Activated naive CD4-positive, alpha-beta T cell treated with anti-CD3 and anti-CD28 coated beads for 36 hours (primary cell): ENCODE data around the gene CCDC88C. TPM values are rescaled to one million over a fixed set of nuclear protein-coding genes. Genes with fewer than 3 reads are reported as not detected.

Experiments used
- CTCF ChIA-PET: fragments of 350-600 bp; sonication (Branson Sonifier 250); formaldehyde crosslinking; loops from one replicate; lab custom pipeline; 2021; ENCODE audit warnings: antibody characterized with exemption; lab: Charles Lee
- DNase-seq: peaks from one replicate; pipeline ENCODE4 v3.0.0-alpha.2; 2020
- H3K27ac Mint-ChIP-seq: one replicate; pipeline ENCODE4 v1.8.0; 2021; ENCODE audit warnings: mild to moderate bottlenecking, mixed read lengths
- H3K27me3 Mint-ChIP-seq: one replicate; pipeline ENCODE4 v1.8.0; 2021; ENCODE audit warnings: low read depth, mixed read lengths
- H3K36me3 Mint-ChIP-seq: one replicate; pipeline ENCODE4 v1.8.0; 2021; ENCODE audit warnings: low read depth, mixed read lengths
- H3K4me1 Mint-ChIP-seq: one replicate; pipeline ENCODE4 v1.8.0; 2021; ENCODE audit warnings: low read depth, mixed read lengths
- H3K4me3 Mint-ChIP-seq: one replicate; pipeline ENCODE4 v1.8.0; 2021; ENCODE audit warnings: mild to moderate bottlenecking, moderate library complexity, mixed read lengths
- H3K9me3 Mint-ChIP-seq: one replicate; pipeline ENCODE4 v1.8.0; 2021; ENCODE audit warnings: mixed read lengths
- intact Hi-C: fragments of 100-400 bp; cut with micrococcal nuclease; formaldehyde crosslinking; loops from one replicate; pipeline ENCODE4 v1.15.1; 2023
- total RNA-seq, 2 experiments: library from RNA; stranded (reverse); gene quantifications; one replicate each; pipeline ENCODE4 v1.2.3, GENCODE V29; 2021

The CCDC88C gene
- total RNA-seq, 2 experiments from 2014 or later, result 76.0 to 83.3 TPM

GRCh38 chr14:91283666-91284065, 134.0 kb downstream of the CCDC88C start:
- peaks cover 4% of the 10 kb centered on the region for H3K4me1 Mint-ChIP-seq
- no peak for DNase-seq
- peaks cover 48% of the 10 kb centered on the region for H3K36me3 Mint-ChIP-seq
- no peaks in the 10 kb centered on the region for H3K27me3 Mint-ChIP-seq
- H3K4me3 Mint-ChIP-seq, result no peak overlapping the region
- CTCF ChIA-PET, result interaction anchor here (0.5 to 11.7 kb wide), 3 partner anchors 14 to 381 kb away, joined by 3 to 203 read pairs (median 3); no protein-coding TSS in a partner anchor
- no peaks in the 10 kb centered on the region for H3K9me3 Mint-ChIP-seq
- peak overlapping the region; percentile 53 for H3K27ac Mint-ChIP-seq
- intact Hi-C loops, result no loop called here

GRCh38 chr14:91282954-91283645, 134.5 kb downstream of the CCDC88C start:
- intact Hi-C loops, result no loop called here
- Mint-ChIP-seq H3K36me3 (peaks cover 46% of the 10 kb centered on the region), H3K27ac (peak overlapping the region; percentile 46), H3K4me1 (peaks cover 4% of the 10 kb centered on the region), H3K9me3 (no peaks in the 10 kb centered on the region), H3K27me3 (no peaks in the 10 kb centered on the region), H3K4me3 (no peak overlapping the region)
- DNase-seq, result no peak
- CTCF ChIA-PET, result interaction anchor here (11.7 kb wide), 1 partner anchor 107 kb away, joined by 203 read pairs; no protein-coding TSS in a partner anchor

- H3K4me3 Mint-ChIP-seq, result no peak overlapping the region
- peaks cover 51% of the 10 kb centered on the region for H3K36me3 Mint-ChIP-seq
- no peaks in the 10 kb centered on the region for H3K9me3 Mint-ChIP-seq
- peaks cover 3% of the 10 kb centered on the region for H3K4me1 Mint-ChIP-seq
- no peaks in the 10 kb centered on the region for H3K27me3 Mint-ChIP-seq
- no peak for DNase-seq
- intact Hi-C loops, result no loop called here
- CTCF ChIA-PET, result interaction anchor here (0.6 to 1.8 kb wide), 5 partner anchors 16 to 389 kb away, joined by 3 to 12 read pairs (median 6); no protein-coding TSS in a partner anchor
- H3K27ac Mint-ChIP-seq, result no peak overlapping the region
These were observed 136.3 kb downstream of the CCDC88C start for GRCh38 chr14:91281346-91281745.

- intact Hi-C loops, result no loop called here
- H3K27me3 Mint-ChIP-seq, result no peaks in the 10 kb centered on the region
- no peak for DNase-seq
- CTCF ChIA-PET, result interaction anchor here (0.8 to 1.8 kb wide), 5 partner anchors 9 to 105 kb away, joined by 3 to 12 read pairs (median 3); partner anchors contain the start of gene GPR68
- H3K27ac Mint-ChIP-seq, result no peak overlapping the region
- H3K36me3 Mint-ChIP-seq, result peaks cover 42% of the 10 kb centered on the region
- H3K4me3 Mint-ChIP-seq, result no peak overlapping the region
- H3K4me1 Mint-ChIP-seq, result peaks cover 2% of the 10 kb centered on the region
- H3K9me3 Mint-ChIP-seq, result no peaks in the 10 kb centered on the region
These were observed 137.5 kb downstream of the CCDC88C start for GRCh38 chr14:91280129-91280528.

GRCh38 chr14:91279354-91279753, 138.3 kb downstream of the CCDC88C start:
- Mint-ChIP-seq H3K4me3 (no peak overlapping the region), H3K36me3 (peaks cover 40% of the 10 kb centered on the region), H3K4me1 (no peaks in the 10 kb centered on the region), H3K9me3 (no peaks in the 10 kb centered on the region), H3K27me3 (no peaks in the 10 kb centered on the region), H3K27ac (peak overlapping the region; percentile 13)
- no peak for DNase-seq
- CTCF ChIA-PET, result interaction anchor here (1.1 to 5.8 kb wide), 2 partner anchors 85 to 102 kb away, joined by 6 to 34 read pairs; no protein-coding TSS in a partner anchor
- intact Hi-C loops, result no loop called here

GRCh38 chr14:91278383-91278715, 139.3 kb downstream of the CCDC88C start:
- Mint-ChIP-seq H3K27ac (no peak overlapping the region), H3K4me3 (no peak overlapping the region), H3K36me3 (peaks cover 33% of the 10 kb centered on the region), H3K27me3 (no peaks in the 10 kb centered on the region), H3K4me1 (no peaks in the 10 kb centered on the region), H3K9me3 (no peaks in the 10 kb centered on the region)
- CTCF ChIA-PET, result interaction anchor here (0.6 to 5.8 kb wide), 4 partner anchors 8 to 105 kb away, joined by 4 to 34 read pairs (median 8); no protein-coding TSS in a partner anchor
- DNase-seq, result no peak
- intact Hi-C loops, result no loop called here

GRCh38 chr14:91277546-91278382, 139.9 kb downstream of the CCDC88C start:
- DNase-seq, result no peak
- CTCF ChIA-PET, result interaction anchor here (0.5 to 5.8 kb wide), 4 partner anchors 9 to 583 kb away, joined by 3 to 34 read pairs (median 8); no protein-coding TSS in a partner anchor
- peaks cover 28% of the 10 kb centered on the region for H3K36me3 Mint-ChIP-seq
- intact Hi-C loops, result no loop called here
- H3K27me3 Mint-ChIP-seq, result no peaks in the 10 kb centered on the region
- no peaks in the 10 kb centered on the region for H3K9me3 Mint-ChIP-seq
- no peak overlapping the region for H3K27ac Mint-ChIP-seq
- no peaks in the 10 kb centered on the region for H3K4me1 Mint-ChIP-seq
- no peak overlapping the region for H3K4me3 Mint-ChIP-seq

GRCh38 chr14:91274796-91275195, 142.8 kb downstream of the CCDC88C start:
- intact Hi-C loops, result no loop called here
- no peaks in the 10 kb centered on the region for H3K27me3 Mint-ChIP-seq

GRCh38 chr14:91273885-91274273, 143.7 kb downstream of the CCDC88C start:
- Mint-ChIP-seq H3K36me3 (peaks cover 22% of the 10 kb centered on the region), H3K27me3 (no peaks in the 10 kb centered on the region), H3K4me1 (no peaks in the 10 kb centered on the region), H3K27ac (no peak overlapping the region), H3K4me3 (no peak overlapping the region), H3K9me3 (no peaks in the 10 kb centered on the region)
- CTCF ChIA-PET, result interaction anchor here (5.8 kb wide), 1 partner anchor 96 kb away, joined by 34 read pairs; no protein-coding TSS in a partner anchor
- no peak for DNase-seq
- intact Hi-C loops, result no loop called here

More at GRCh38 chr14:91274796-91275195, 142.8 kb downstream of the CCDC88C start:
- Mint-ChIP-seq H3K4me3 (no peak overlapping the region), H3K36me3 (peaks cover 24% of the 10 kb centered on the region), H3K9me3 (no peaks in the 10 kb centered on the region), H3K4me1 (no peaks in the 10 kb centered on the region), H3K27ac (peak overlapping the region; percentile 41)
- CTCF ChIA-PET, result interaction anchor here (0.9 to 5.8 kb wide), 3 partner anchors 14 to 97 kb away, joined by 3 to 34 read pairs (median 4); no protein-coding TSS in a partner anchor
- no peak for DNase-seq

- H3K4me1 Mint-ChIP-seq, result no peaks in the 10 kb centered on the region
- no peak overlapping the region for H3K27ac Mint-ChIP-seq
- DNase-seq, result no peak
- H3K4me3 Mint-ChIP-seq, result no peak overlapping the region
- H3K36me3 Mint-ChIP-seq, result peaks cover 20% of the 10 kb centered on the region
- H3K9me3 Mint-ChIP-seq, result no peaks in the 10 kb centered on the region
- no peaks in the 10 kb centered on the region for H3K27me3 Mint-ChIP-seq
- intact Hi-C loops, result no loop called here
- CTCF ChIA-PET, result interaction anchor here (0.9 kb wide), 1 partner anchor 17 kb away, joined by 3 read pairs; no protein-coding TSS in a partner anchor
These were observed 144.2 kb downstream of the CCDC88C start for GRCh38 chr14:91273273-91273884.

- intact Hi-C loops, result no loop called here
These were observed 145.0 kb downstream of the CCDC88C start for GRCh38 chr14:91272341-91273272.

More at GRCh38 chr14:91272341-91273272, 145.0 kb downstream of the CCDC88C start:
- H3K4me3 Mint-ChIP-seq, result no peak overlapping the region
- no peaks in the 10 kb centered on the region for H3K9me3 Mint-ChIP-seq
- no peaks in the 10 kb centered on the region for H3K27me3 Mint-ChIP-seq
- peak overlapping the region; percentile 31 for H3K27ac Mint-ChIP-seq
- CTCF ChIA-PET, result interaction anchor here (0.9 kb wide), 1 partner anchor 16 kb away, joined by 3 read pairs; no protein-coding TSS in a partner anchor
- peaks cover 3% of the 10 kb centered on the region for H3K4me1 Mint-ChIP-seq
- peaks cover 20% of the 10 kb centered on the region for H3K36me3 Mint-ChIP-seq
- no peak for DNase-seq
